A549 (cell line): ENCODE data around the gene LPO.

Source experiments
- CHD2 ChIP-seq: fragments of 150-350 bp; IDR thresholded peaks from 2 replicates; pipeline ENCODE4 v1.6.1; 2014; ENCODE audit warnings: low read length; ENCODE audit not compliant: partially characterized antibody
- CHD4 ChIP-seq: fragments of 200-600 bp; sonication (generic); IDR thresholded peaks from 2 replicates; pipeline ENCODE4 v1.6.1; 2016; ENCODE audit warnings: antibody characterized with exemption, mild to moderate bottlenecking, borderline replicate concordance
- EHMT2 ChIP-seq: fragments of 200-600 bp; sonication (generic); IDR thresholded peaks from 2 replicates; pipeline ENCODE4 v1.6.1; 2016; ENCODE audit warnings: antibody characterized with exemption, low read depth, mild to moderate bottlenecking, moderate library complexity
- EP300 ChIP-seq, 2 experiments: fragments of >200 bp; sonication (Bioruptor Twin); formaldehyde crosslinking; IDR thresholded peaks; 2 replicates in 1 of 2; 3 replicates in 1 of 2; pipeline ENCODE4 v1.6.1; 2016 to 2017
- HES2 ChIP-seq: fragments of >200 bp; sonication (Bioruptor Twin); formaldehyde crosslinking; IDR thresholded peaks from 2 replicates; pipeline ENCODE4 v1.6.1; 2016
- HOXA7 ChIP-seq: fragments of 250-450 bp; sonication (Bioruptor Pico); IDR thresholded peaks from 2 replicates; pipeline ENCODE4 v1.5.0; 2020; ENCODE audit warnings: mild to moderate bottlenecking, moderate library complexity
- MAFK ChIP-seq: fragments of 450-650 bp; IDR thresholded peaks from 2 replicates; pipeline ENCODE4 v1.6.1; 2014; ENCODE audit not compliant: partially characterized antibody
- MAZ ChIP-seq: fragments of 150-350 bp; IDR thresholded peaks from 2 replicates; pipeline ENCODE4 v1.6.1; 2014; ENCODE audit warnings: antibody characterized with exemption, low read depth, low read length, borderline replicate concordance
- POLR2A ChIP-seq: IDR thresholded peaks from 2 replicates; pipeline ENCODE4 v1.6.1; 2012; ENCODE audit warnings: mild to moderate bottlenecking, low read length
- POLR2AphosphoS2 ChIP-seq: conservative IDR thresholded peaks from 2 replicates; pipeline ENCODE4 v1.6.1; 2012; ENCODE audit warnings: low read length, improper control_type of control experiment, inconsistent platforms
- TF ChIP-seq, protein P1 (sequence below): fragments of >200 bp; sonication (Bioruptor Twin); formaldehyde crosslinking; IDR thresholded peaks from 3 replicates; pipeline ENCODE4 v1.5.1; 2016
- TF ChIP-seq, protein P2 (sequence below): IDR thresholded peaks from 2 replicates; pipeline ENCODE4 v1.6.1; 2012

DNA sequence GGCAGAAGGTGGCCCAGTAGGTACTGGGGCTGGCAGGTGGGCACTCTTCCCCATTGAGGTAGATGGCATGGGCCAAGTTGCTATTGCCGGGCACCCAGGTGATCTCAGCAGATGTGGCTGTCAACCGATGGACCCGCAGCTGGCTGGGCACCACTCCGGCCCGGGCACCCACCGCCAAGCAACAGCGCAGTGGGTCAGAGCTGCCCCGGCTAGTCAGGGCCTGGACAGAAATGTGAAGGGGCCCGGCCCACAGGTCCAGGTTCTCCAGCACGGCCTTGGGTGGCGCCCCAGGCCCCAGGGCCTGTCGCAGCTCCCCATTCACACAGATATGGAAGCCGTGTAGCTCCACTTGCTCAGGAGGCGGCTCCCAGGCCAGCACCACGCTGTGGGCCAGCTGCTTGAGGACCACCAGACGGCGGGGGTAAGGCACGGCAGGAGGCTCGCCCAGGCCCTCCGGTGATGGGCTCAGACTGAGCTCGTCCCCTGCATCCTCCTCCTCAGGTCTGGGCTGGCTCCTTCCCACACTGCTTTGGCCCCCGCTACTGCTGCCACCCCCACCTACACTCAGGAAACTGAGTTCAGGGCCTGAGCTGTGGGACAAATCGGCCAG lies 73.7 kb downstream of the LPO start:
- no peak for TF ChIP-seq CHD2
- no peak for TF ChIP-seq EP300 (IDR thresholded peaks at IDR 0.05)
- TF ChIP-seq HOXA7, result no peak
- TF ChIP-seq MAFK, result no peak
- TF ChIP-seq POLR2A, result no peak
- TF ChIP-seq, protein P1, sequence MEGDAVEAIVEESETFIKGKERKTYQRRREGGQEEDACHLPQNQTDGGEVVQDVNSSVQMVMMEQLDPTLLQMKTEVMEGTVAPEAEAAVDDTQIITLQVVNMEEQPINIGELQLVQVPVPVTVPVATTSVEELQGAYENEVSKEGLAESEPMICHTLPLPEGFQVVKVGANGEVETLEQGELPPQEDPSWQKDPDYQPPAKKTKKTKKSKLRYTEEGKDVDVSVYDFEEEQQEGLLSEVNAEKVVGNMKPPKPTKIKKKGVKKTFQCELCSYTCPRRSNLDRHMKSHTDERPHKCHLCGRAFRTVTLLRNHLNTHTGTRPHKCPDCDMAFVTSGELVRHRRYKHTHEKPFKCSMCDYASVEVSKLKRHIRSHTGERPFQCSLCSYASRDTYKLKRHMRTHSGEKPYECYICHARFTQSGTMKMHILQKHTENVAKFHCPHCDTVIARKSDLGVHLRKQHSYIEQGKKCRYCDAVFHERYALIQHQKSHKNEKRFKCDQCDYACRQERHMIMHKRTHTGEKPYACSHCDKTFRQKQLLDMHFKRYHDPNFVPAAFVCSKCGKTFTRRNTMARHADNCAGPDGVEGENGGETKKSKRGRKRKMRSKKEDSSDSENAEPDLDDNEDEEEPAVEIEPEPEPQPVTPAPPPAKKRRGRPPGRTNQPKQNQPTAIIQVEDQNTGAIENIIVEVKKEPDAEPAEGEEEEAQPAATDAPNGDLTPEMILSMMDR, result no peak
- TF ChIP-seq CHD4, result no peak
- no peak for TF ChIP-seq HES2
- TF ChIP-seq, protein P2, sequence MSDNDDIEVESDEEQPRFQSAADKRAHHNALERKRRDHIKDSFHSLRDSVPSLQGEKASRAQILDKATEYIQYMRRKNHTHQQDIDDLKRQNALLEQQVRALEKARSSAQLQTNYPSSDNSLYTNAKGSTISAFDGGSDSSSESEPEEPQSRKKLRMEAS, result no peak
- TF ChIP-seq EHMT2, result no peak
- no peak for TF ChIP-seq POLR2AphosphoS2
- no peak for TF ChIP-seq MAZ
